GM13977 (cell line): ENCODE measurements around the gene FBXL14.

Source experiments
- DNase-seq: peaks from one replicate; pipeline ENCODE4 v3.0.0; 2012; ENCODE audit warnings: low spot score
- in situ Hi-C: fragments of 300-500 bp; cut with MboI; formaldehyde crosslinking; loops from one replicate; pipeline ENCODE4 v1.12.0; 2022; ENCODE audit warnings: low sequenced_read_pairs, low pct_unique_long_range_greater_than_20kb, mixed read lengths, inconsistent platforms; ENCODE audit not compliant: unreplicated experiment
- TF ChIP-seq, protein P1 (sequence below): IDR thresholded peaks from 2 replicates; pipeline ENCODE4 v1.5.1; 2012; ENCODE audit warnings: mild to moderate bottlenecking, control low read depth; ENCODE audit not compliant: insufficient read depth; ENCODE audit errors: extremely low read depth, missing control alignments

FBXL14 gene

DNA sequence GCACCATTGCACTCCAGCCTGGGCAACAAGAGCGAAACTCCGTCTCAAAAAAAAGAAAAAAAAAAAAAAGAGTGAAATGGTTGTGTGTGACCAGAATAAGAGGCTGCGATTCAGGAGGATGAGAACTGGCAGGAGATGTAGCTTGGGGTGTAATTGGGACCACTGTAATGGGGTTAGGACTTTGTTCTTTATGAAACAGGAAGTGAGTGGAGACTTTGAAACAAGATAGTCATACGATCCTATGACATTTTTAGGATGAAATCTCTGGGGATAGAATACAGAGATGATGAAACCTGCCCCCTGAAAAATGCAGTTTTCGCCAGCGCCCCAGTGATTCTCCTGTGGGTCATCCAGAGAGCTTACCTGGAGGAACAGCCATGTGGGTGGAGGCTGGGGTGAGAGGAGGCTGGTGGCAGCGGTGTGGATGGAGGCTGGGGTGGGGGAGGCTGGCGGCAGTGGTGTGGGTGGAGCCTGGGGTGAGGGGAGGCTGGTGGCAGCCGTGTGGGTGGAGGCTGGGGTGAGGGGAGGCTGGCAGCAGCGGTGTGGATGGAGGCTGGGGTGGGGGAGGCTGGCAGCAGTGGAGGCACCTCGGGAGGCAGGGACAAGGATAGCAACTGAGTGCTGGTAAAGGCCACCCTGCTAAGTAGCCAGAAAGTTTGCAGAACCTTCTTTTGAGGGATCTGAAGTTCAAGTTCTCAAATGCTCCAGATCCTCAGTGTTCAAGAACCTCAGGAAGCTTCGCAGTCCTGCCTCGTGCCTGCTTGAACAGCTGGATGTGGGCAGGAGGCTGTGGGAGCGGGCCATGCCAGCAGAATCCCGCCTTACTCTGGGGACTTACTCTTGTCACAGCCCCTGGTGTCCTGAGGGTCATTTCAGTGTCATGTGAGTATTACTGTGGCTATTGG, 20.2 kb downstream of the FBXL14 start:
- no peak for DNase-seq
- in situ Hi-C loops = no loop called here
- TF ChIP-seq, protein P1, sequence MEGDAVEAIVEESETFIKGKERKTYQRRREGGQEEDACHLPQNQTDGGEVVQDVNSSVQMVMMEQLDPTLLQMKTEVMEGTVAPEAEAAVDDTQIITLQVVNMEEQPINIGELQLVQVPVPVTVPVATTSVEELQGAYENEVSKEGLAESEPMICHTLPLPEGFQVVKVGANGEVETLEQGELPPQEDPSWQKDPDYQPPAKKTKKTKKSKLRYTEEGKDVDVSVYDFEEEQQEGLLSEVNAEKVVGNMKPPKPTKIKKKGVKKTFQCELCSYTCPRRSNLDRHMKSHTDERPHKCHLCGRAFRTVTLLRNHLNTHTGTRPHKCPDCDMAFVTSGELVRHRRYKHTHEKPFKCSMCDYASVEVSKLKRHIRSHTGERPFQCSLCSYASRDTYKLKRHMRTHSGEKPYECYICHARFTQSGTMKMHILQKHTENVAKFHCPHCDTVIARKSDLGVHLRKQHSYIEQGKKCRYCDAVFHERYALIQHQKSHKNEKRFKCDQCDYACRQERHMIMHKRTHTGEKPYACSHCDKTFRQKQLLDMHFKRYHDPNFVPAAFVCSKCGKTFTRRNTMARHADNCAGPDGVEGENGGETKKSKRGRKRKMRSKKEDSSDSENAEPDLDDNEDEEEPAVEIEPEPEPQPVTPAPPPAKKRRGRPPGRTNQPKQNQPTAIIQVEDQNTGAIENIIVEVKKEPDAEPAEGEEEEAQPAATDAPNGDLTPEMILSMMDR = no peak

DNA sequence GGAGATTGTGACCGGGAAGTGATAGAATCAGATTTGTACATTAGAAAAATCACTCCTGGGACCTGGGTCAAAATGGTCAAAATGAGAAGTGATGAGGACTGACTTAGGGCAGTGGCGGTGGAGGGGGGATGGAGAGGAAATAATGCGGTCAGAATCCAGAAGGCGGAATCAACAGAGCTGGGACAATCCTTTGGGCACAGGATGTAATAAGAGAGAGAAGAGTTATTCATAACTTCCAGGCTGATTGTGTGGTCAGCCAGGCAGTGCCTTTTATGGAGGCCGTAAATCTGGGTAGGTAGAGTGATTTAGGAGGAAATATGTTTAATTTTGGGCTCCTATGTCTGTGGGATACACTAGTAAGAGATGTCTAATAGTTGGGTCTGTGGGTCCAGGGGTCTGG, 21.6 kb downstream of the FBXL14 start:
- TF ChIP-seq, protein P1 = no peak
- DNase-seq = no peak
- in situ Hi-C loops = no loop called here

DNA sequence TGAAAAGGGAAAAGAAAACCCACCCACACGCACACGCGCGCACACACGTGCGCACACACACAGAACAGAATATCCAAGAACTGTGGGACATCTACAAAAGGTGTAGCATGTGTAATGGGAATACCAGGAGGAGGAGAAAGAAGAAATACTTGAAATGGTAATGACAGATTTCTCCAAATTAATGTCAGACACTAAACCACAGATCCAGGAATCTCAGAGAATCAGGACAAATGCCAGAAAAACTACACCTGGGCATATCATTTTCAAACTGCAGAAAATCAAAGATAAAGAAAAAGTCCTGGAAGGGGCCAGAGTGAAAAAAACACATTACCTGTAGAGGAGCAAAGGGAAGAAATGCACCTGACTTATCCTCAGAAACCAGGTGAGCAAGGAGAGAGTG, 26.5 kb downstream of the FBXL14 start:
- no peak for DNase-seq
- TF ChIP-seq, protein P1 = no peak
- in situ Hi-C loops = no loop called here

DNA sequence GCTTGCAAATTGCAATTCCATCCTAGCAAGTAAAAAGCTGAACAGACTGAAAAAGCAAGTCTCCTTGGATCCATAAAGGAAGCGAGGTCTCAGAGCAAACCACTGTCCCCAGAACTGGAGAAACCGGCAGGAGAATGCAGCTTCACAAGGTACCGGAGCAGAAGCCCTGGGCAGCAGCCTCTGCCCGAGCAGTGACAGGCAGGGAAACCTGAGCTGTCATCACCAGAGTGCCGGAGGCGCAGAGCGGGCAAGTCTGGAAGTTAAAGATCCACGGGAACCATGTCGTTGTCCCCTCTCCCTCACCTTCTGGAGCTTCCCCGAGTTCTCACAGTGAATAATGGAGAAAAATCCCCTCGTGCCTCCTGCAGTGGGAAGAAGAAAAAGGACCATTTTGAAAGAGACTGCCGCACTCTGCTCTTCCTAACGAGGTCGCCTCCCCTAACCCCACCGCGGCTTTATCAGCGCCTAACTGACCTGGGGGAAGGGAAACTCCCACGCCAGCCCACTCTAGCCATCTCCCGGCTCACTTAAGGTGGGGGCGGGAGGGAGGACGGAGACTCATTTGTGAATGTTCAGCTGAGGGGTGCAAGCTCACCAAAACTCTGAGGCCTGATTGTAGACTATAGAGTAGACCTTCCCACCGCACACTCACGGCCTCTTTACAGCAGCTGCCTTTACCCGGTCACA, 27.8 kb downstream of the FBXL14 start:
- no peak for DNase-seq
- in situ Hi-C loops = no loop called here
- TF ChIP-seq, protein P1 = no peak

DNA sequence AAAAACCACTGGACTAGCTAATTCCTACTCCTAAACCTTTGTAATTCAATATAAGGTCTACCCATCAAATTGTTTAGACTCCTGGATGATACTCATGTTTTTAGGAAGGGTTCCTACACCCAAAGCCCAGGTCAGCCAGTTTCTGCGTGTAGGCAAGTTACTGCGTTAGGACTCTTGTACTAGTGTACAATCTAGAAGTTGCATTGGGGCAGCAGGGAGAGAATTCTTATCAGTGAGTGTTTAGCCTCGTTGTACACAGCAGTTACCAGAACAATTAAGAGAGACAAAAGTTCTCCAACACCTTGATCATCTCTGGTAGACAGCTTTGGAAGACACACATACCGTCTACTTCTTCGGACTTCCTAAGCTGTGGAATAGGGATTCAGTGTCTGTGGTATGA, 29.2 kb downstream of the FBXL14 start:
- TF ChIP-seq, protein P1 = no peak
- in situ Hi-C loops = no loop called here
- no peak for DNase-seq

DNA sequence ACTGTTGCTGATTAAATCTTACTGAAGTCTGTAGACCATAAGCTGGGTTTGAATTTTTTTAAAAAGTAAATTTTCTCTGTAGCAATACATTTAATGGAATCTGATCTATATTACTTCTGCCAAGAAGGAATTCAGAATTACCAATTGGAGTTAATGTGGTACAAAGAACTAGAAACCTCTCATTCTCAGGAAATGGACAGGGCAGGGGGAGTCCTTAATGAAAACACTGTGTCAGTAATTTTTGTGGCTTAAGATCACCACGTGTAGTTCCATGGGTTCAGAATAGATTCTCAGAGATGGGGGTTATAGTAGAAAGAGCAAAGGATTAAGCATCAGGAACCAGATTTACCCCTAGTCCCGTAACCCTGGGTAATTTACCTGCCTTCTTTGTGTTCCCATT, 30.3 kb downstream of the FBXL14 start:
- in situ Hi-C loops = no loop called here
- TF ChIP-seq, protein P1 = no peak
- DNase-seq = no peak
